C4-2B (cell line): ENCODE data around the gene RALGPS2.

Source experiments
- H3K27ac ChIP-seq: fragments of 450-650 bp; 2 replicates; pipeline ENCODE4 v1.5.1; 2017
- CTCF ChIP-seq: fragments of 450-650 bp; conservative IDR thresholded peaks from 2 replicates; pipeline ENCODE4 v1.5.1; 2017; ENCODE audit warnings: mild to moderate bottlenecking
- ZFX ChIP-seq: fragments of 450-650 bp; IDR thresholded peaks from 2 replicates; pipeline ENCODE4 v1.6.1; 2017

Gene RALGPS2

GRCh38 chr1:178718520-178718919 lies 6.5 kb upstream of the RALGPS2 start:
- TF ChIP-seq ZFX, result no peak
- no peak for TF ChIP-seq CTCF
- no peak overlapping the region for H3K27ac ChIP-seq

DNA sequence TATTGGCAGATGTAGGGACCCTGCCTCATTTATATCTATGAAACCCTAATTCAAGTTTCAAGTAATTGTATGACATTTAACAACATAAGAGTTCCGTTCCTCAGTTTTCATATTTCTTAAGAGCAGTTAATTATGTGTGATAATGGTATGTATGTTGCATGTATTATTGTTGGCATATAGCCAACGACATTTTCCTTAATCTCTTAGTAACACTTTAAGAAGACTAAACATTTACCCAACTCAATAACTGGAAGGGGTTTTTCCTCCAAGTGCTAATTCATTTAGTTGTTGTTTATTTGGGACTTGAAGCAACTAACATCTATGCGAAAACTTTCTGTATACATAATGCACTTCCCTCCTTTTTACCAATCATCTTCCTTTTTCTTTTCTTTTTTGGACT lies 1.5 kb upstream of the RALGPS2 start:
- H3K27ac ChIP-seq, result no peak overlapping the region
- no peak for TF ChIP-seq ZFX
- no peak for TF ChIP-seq CTCF

GRCh38 chr1:178724376-178724727 lies 692 bp upstream of the RALGPS2 start:
- TF ChIP-seq CTCF, result no peak
- H3K27ac ChIP-seq, result peak overlapping the region; percentile 72

GRCh38 chr1:178725466-178726086 lies 532 bp downstream of the RALGPS2 start:
- peak overlapping the region; percentile 72 for H3K27ac ChIP-seq
- TF ChIP-seq CTCF (peak; percentile 21), ZFX (no peak)

GRCh38 chr1:178726087-178726517 lies 1.1 kb downstream of the RALGPS2 start:
- peak overlapping the region; percentile 72 for H3K27ac ChIP-seq
- TF ChIP-seq CTCF, result no peak

- H3K27ac ChIP-seq, result no peak overlapping the region
- TF ChIP-seq CTCF (no peak), ZFX (no peak)
Observed at GRCh38 chr1:178726545-178726944, 1.5 kb downstream of the RALGPS2 start.

- no peak overlapping the region for H3K27ac ChIP-seq
- no peak for TF ChIP-seq ZFX
- TF ChIP-seq CTCF, result no peak
Observed at GRCh38 chr1:178727014-178727895, 2.2 kb downstream of the RALGPS2 start.
